ENCODE results near the gene KCNT1. TPM values are rescaled to one million over a fixed set of nuclear protein-coding genes. Genes with fewer than 3 reads are reported as not detected.

The KCNT1 gene
- polyA plus RNA-seq, 1 experiment: not detected

DNA sequence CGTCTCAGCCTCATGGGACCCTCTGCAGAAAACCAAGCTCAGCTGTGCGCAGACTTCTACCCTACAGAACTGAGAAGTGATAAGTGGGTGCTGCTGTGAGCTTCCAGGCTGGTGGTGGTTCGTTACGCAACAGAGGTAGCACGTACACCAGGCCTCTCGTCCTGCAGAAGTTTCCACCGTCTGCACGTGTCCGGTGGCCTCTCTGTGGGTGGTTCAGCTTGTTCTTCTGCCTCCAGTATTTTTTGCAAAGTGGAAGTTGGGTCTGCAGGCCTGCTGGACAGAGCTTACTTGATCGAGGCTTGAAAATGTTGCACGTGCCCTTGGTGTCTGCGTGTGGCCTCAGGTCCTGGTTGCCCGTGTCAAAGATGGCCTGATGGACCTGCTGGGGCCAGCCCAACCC, 27.5 kb downstream of the KCNT1 start:
- Histone ChIP-seq H3K27me3 (ENCODE audit: control insufficient read depth, insufficient read depth, low read length) (peaks cover 4% of the 10 kb centered on the region), H3K9me3 (ENCODE audit: control insufficient read depth, insufficient read depth, low read length) (peaks cover 18% of the 10 kb centered on the region), H3K27ac (ENCODE audit: low read depth, low read length) (no peak overlapping the region), H3K4me3 (ENCODE audit: low read depth, low read length) (no peak overlapping the region)
- POLR2A ChIA-PET: no interaction called here
- CTCF ChIA-PET: no interaction called here
- no peak for TF ChIP-seq CTCF (IDR thresholded peaks at IDR 0.05; ENCODE audit: low read depth, low read length)
- DNase-seq (ENCODE audit: low read depth, low spot score): no peak

- TF ChIP-seq CTCF (IDR thresholded peaks at IDR 0.05; ENCODE audit: low read depth, low read length): no peak
- ChIA-PET POLR2A (no interaction called here), CTCF (no interaction called here)
- H3K9me3 ChIP-seq (ENCODE audit: control insufficient read depth, insufficient read depth, low read length): peaks cover 25% of the 10 kb centered on the region
- H3K27me3 ChIP-seq (ENCODE audit: control insufficient read depth, insufficient read depth, low read length): peaks cover 7% of the 10 kb centered on the region
- H3K4me3 ChIP-seq (ENCODE audit: low read depth, low read length): no peak overlapping the region
- H3K27ac ChIP-seq (ENCODE audit: low read depth, low read length): no peak overlapping the region
- DNase-seq (ENCODE audit: low read depth, low spot score): no peak
Observed at GRCh38 chr9:135731454-135731853, 29.5 kb downstream of the KCNT1 start.

DNA sequence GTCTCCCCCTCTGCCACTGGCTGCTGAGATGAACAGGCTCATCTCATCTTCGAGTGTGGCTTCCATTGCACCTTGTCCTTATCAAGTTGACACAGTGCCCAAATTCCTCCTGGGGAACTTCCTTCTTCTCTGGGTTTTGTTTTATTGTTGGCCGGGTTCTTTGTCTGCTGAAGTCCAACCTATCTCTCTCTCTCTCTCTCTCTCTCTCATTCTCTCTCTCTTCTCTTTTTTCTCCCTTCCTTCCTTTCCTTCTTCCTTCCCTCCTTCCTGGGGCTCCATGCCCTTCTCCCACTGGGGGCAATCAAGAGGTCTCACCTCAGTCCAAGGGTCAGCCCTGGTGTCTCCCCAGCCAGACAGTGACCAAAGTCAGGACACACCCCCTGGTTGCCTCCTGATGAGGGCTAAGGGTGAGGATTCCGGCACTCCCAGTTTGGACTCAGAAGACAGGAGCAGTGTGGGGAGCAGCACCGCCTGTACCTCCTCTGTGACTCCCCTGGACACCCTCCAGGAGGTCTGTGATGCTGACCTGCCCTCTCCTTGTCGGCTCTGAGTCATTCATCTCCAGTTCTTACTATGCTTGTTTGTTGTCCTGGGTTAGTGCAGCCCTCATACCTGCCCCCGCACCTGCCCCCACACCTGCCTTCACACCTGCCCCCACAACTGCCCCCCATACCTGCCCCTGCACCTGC, 30.7 kb downstream of the KCNT1 start:
- DNase-seq (ENCODE audit: low read depth, low spot score): no peak
- H3K27me3 ChIP-seq (ENCODE audit: control insufficient read depth, insufficient read depth, low read length): peaks cover 9% of the 10 kb centered on the region
- ChIA-PET CTCF (no interaction called here), POLR2A (no interaction called here)
- H3K27ac ChIP-seq (ENCODE audit: low read depth, low read length): no peak overlapping the region
- H3K4me3 ChIP-seq (ENCODE audit: low read depth, low read length): no peak overlapping the region
- TF ChIP-seq CTCF (IDR thresholded peaks at IDR 0.05; ENCODE audit: low read depth, low read length): no peak
- H3K9me3 ChIP-seq (ENCODE audit: control insufficient read depth, insufficient read depth, low read length): peaks cover 25% of the 10 kb centered on the region

DNA sequence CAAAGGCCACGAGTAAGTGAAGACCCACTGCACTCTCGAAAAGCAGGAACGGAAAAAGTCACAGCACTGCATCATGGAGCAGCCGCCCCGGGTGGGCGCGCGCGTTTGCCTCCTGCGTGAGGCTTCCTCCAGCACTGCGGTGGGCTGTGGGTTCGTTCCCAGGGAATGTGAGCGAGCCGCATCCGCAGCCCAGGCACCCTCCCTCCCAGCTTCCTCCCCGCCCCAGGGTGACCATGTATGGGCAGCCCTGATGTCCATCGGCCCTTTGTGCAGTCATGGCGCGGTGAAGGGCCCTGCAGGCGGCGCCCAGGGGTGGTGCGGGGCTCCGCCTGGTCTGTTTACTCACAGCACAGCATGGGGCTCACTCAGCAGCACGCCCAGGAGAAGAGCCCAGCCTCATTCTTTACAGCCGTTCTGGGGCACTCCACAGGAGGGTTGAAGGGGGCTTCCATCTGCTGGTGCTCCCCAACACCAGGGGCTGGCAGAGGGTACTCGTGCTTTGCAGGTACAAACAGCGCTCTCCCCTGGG, 32.7 kb downstream of the KCNT1 start:
- ChIA-PET POLR2A (no interaction called here), CTCF (no interaction called here)
- no peak for DNase-seq (ENCODE audit: low read depth, low spot score)
- Histone ChIP-seq H3K9me3 (ENCODE audit: control insufficient read depth, insufficient read depth, low read length) (peaks cover 25% of the 10 kb centered on the region), H3K27ac (ENCODE audit: low read depth, low read length) (no peak overlapping the region), H3K4me3 (ENCODE audit: low read depth, low read length) (no peak overlapping the region), H3K27me3 (ENCODE audit: control insufficient read depth, insufficient read depth, low read length) (peaks cover 11% of the 10 kb centered on the region)
- no peak for TF ChIP-seq CTCF (IDR thresholded peaks at IDR 0.05; ENCODE audit: low read depth, low read length)

GRCh38 chr9:135736272-135736978, 34.4 kb downstream of the KCNT1 start:
- H3K27ac ChIP-seq (ENCODE audit: low read depth, low read length): no peak overlapping the region
- no peak for DNase-seq (ENCODE audit: low read depth, low spot score)
- H3K9me3 ChIP-seq (ENCODE audit: control insufficient read depth, insufficient read depth, low read length): peaks cover 20% of the 10 kb centered on the region
- peaks cover 11% of the 10 kb centered on the region for H3K27me3 ChIP-seq (ENCODE audit: control insufficient read depth, insufficient read depth, low read length)
- TF ChIP-seq CTCF (IDR thresholded peaks at IDR 0.05; ENCODE audit: low read depth, low read length): no peak
- ChIA-PET CTCF (no interaction called here), POLR2A (no interaction called here)
- no peak overlapping the region for H3K4me3 ChIP-seq (ENCODE audit: low read depth, low read length)

Measured in AG04450 (cell line).